Keratinocyte (primary cell): Measurements from ENCODE around the gene NPIPB6. TPM values are rescaled to one million over a fixed set of nuclear protein-coding genes. Genes with fewer than 3 reads are reported as not detected.

Experiments used
- DNase-seq: peaks from one replicate; pipeline ENCODE4 v3.0.0-alpha.2; 2011; ENCODE audit warnings: low read depth, missing footprints, low spot score
- FAIRE-seq: peaks from 2 replicates; lab custom pipeline; 2011; peaks lifted over from hg19 to GRCh38; lab: Jason Lieb, UNC
- H2AFZ ChIP-seq: 2 replicates; pipeline ENCODE4 v1.6.0; 2012; ENCODE audit warnings: low read length, control low read depth, inconsistent platforms; ENCODE audit not compliant: control insufficient read depth
- H3K27ac ChIP-seq: 2 replicates; pipeline ENCODE4 v1.5.1; 2011; ENCODE audit warnings: low read length; ENCODE audit not compliant: control insufficient read depth, insufficient read depth
- H3K27me3 ChIP-seq: 3 replicates; pipeline ENCODE4 v1.6.0; 2011; ENCODE audit warnings: low read length; ENCODE audit not compliant: control insufficient read depth, insufficient read depth; ENCODE audit errors: extremely low read depth
- H3K36me3 ChIP-seq, 2 experiments: 2 replicates in 1 of 2; 3 replicates in 1 of 2; pipeline ENCODE4 v1.5.1; 2011; ENCODE audit warnings: low read length in 2 of 2, mild to moderate bottlenecking in 1 of 2; ENCODE audit not compliant: control insufficient read depth in 2 of 2, insufficient read depth in 2 of 2; ENCODE audit errors: extremely low read depth in 1 of 2
- H3K4me1 ChIP-seq: 3 replicates; pipeline ENCODE4 v1.5.1; 2011; ENCODE audit warnings: low read length; ENCODE audit not compliant: control insufficient read depth, insufficient read depth; ENCODE audit errors: extremely low read depth
- H3K4me2 ChIP-seq: 3 replicates; pipeline ENCODE4 v1.6.0; 2011; ENCODE audit warnings: low read depth, low read length; ENCODE audit not compliant: control insufficient read depth, insufficient read depth; ENCODE audit errors: extremely low read depth
- H3K4me3 ChIP-seq, 3 experiments: fragments of 200-600 bp in 1 of 3; sonication (generic) in 1 of 3; 2 replicates in 2 of 3; 3 replicates in 1 of 3; pipeline ENCODE4 v1.5.1; 2011 to 2016; ENCODE audit warnings: low read length in 3 of 3, mild to moderate bottlenecking in 3 of 3, control low read depth in 2 of 3, inconsistent platforms in 1 of 3, low read depth in 1 of 3, mixed read lengths in 1 of 3, mixed run types in 1 of 3, moderate library complexity in 1 of 3; ENCODE audit not compliant: control insufficient read depth in 2 of 3, insufficient read depth in 2 of 3; ENCODE audit errors: extremely low read depth in 1 of 3
- H3K79me2 ChIP-seq: 2 replicates; pipeline ENCODE4 v1.6.0; 2012; ENCODE audit warnings: low read length; ENCODE audit not compliant: control insufficient read depth, insufficient read depth
- H3K9ac ChIP-seq: 3 replicates; pipeline ENCODE4 v1.6.0; 2011; ENCODE audit warnings: low read length; ENCODE audit not compliant: control insufficient read depth, insufficient read depth; ENCODE audit errors: extremely low read depth
- H3K9me1 ChIP-seq: 3 replicates; pipeline ENCODE4 v1.6.0; 2011; ENCODE audit warnings: low read length; ENCODE audit not compliant: control insufficient read depth, insufficient read depth; ENCODE audit errors: extremely low read depth
- H3K9me3 ChIP-seq: 2 replicates; pipeline ENCODE4 v1.5.1; 2012; ENCODE audit warnings: low read depth, low read length; ENCODE audit not compliant: control insufficient read depth
- H4K20me1 ChIP-seq: 3 replicates; pipeline ENCODE4 v1.6.0; 2011; ENCODE audit warnings: low read length; ENCODE audit not compliant: control insufficient read depth, insufficient read depth; ENCODE audit errors: extremely low read depth
- EZH2 ChIP-seq: IDR thresholded peaks from one replicate; pipeline ENCODE4 v1.6.1; 2012; ENCODE audit warnings: inconsistent platforms, mild to moderate bottlenecking, low read length, moderate library complexity
- dilution Hi-C: fragments of 300-500 bp; cut with MboI; formaldehyde crosslinking; loops from one replicate; pipeline ENCODE4 v1.7.0; 2020; ENCODE audit warnings: low sequenced_read_pairs; ENCODE audit not compliant: extremely low pct_ligation_motif_present
- polyA plus RNA-seq, 5 experiments: library from polyadenylated mRNA; depleted of rRNA in 3 of 5; stranded (reverse) in 3 of 5; stranded (forward) in 1 of 5; unstranded in 1 of 5; fragments of >200 nt; gene quantifications; 1 replicate in 1 of 5; 2 replicates in 3 of 5; 3 replicates in 1 of 5; pipeline versions ENCODE4 v1.2.1 to v1.2.3, GENCODE V29; 2011 to 2012; ENCODE audit warnings: missing spikeins in 2 of 5, low read depth in 1 of 5, low replicate concordance in 1 of 5
- TF ChIP-seq, protein P1 (sequence below), 3 experiments: IDR thresholded peaks in 1 of 3; conservative IDR thresholded peaks in 1 of 3; optimal IDR thresholded peaks in 1 of 3; 2 replicates in 2 of 3; 3 replicates in 1 of 3; pipeline versions ENCODE3 to v1.5.1; 2011; ENCODE audit warnings: low read length in 3 of 3, mild to moderate bottlenecking in 3 of 3, moderate library complexity in 2 of 3, control low read depth in 1 of 3, inconsistent platforms in 1 of 3; ENCODE audit not compliant: insufficient read depth in 2 of 3; ENCODE audit errors: extremely low read depth in 1 of 3

The NPIPB6 gene
- polyA plus RNA-seq, 1 donor (not counting 4 experiments of a cell fraction or from before 2014, with no cell fraction given): 0.38 TPM

DNA sequence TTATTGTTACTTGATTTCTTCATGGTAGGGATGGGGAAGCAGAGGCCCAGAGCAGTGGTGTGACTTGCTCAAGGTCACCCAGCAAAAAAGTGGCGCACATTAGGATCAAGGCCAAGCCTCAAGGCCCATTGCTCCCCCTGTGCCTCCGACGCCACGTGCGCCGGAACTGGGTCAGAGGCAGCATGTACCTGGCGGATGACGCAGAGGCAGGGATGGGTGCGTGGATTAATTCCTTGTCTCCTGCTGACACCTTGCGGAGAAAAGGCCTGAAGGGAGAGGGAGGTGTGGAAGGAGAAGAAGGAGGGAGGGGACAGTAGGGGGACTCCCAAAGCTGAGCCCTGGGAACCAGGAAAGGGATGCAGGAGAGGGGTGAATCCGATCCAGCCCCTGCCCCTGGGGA, 52.5 kb downstream of the NPIPB6 start:
- H2AFZ ChIP-seq: no peak overlapping the region
- no peak overlapping the region for H3K9ac ChIP-seq
- H3K4me3 ChIP-seq: no peak overlapping the region
- TF ChIP-seq EZH2: no peak
- TF ChIP-seq, protein P1, sequence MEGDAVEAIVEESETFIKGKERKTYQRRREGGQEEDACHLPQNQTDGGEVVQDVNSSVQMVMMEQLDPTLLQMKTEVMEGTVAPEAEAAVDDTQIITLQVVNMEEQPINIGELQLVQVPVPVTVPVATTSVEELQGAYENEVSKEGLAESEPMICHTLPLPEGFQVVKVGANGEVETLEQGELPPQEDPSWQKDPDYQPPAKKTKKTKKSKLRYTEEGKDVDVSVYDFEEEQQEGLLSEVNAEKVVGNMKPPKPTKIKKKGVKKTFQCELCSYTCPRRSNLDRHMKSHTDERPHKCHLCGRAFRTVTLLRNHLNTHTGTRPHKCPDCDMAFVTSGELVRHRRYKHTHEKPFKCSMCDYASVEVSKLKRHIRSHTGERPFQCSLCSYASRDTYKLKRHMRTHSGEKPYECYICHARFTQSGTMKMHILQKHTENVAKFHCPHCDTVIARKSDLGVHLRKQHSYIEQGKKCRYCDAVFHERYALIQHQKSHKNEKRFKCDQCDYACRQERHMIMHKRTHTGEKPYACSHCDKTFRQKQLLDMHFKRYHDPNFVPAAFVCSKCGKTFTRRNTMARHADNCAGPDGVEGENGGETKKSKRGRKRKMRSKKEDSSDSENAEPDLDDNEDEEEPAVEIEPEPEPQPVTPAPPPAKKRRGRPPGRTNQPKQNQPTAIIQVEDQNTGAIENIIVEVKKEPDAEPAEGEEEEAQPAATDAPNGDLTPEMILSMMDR (optimal IDR thresholded peaks at IDR 0.05 in 1 of 3, IDR thresholded peaks at IDR 0.05 in 1 of 3, conservative IDR thresholded peaks at IDR 0.05 in 1 of 3; ENCODE audit: extremely low read depth in 1 of 3, insufficient read depth in 2 of 3, low read length in 3 of 3): no peak
- no peaks in the 10 kb centered on the region for H3K27me3 ChIP-seq
- H3K4me2 ChIP-seq: no peak overlapping the region
- no peak overlapping the region for H3K27ac ChIP-seq
- dilution Hi-C loops: no loop called here
- no peaks in the 10 kb centered on the region for H3K36me3 ChIP-seq
- no peaks in the 10 kb centered on the region for H3K79me2 ChIP-seq
- H3K4me1 ChIP-seq: no peaks in the 10 kb centered on the region
- FAIRE-seq: no peak
- no peaks in the 10 kb centered on the region for H4K20me1 ChIP-seq
- H3K9me3 ChIP-seq: no peaks in the 10 kb centered on the region
- no peak for DNase-seq
- no peaks in the 10 kb centered on the region for H3K9me1 ChIP-seq

DNA sequence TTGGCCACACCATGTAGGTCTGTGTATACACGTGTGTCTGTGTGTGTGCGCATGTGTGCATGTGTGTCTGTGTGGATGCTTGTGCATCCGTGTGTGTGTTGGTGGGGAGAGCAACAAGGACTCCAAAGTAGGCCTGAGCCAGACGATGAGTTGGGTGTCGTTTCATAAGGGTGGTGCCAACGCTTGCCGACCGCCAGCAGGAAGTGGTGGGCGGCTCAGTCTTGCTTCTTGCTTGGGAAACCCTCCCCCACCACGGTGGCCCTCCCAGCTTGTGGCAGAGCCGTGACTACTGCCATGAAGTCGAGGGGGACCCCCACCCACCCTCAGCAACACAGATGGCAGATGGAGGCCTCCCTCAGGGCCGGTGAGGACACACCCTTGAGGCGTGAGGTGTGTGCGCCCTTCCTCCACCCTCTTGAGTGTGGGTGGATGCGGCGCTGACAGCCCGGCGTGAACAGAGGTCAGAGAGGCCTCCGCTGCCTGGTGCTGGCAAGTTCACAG, 53.4 kb downstream of the NPIPB6 start:
- dilution Hi-C loops: no loop called here
- TF ChIP-seq EZH2: no peak
- TF ChIP-seq, protein P1 (optimal IDR thresholded peaks at IDR 0.05 in 1 of 3, IDR thresholded peaks at IDR 0.05 in 1 of 3, conservative IDR thresholded peaks at IDR 0.05 in 1 of 3; ENCODE audit: extremely low read depth in 1 of 3, insufficient read depth in 2 of 3, low read length in 3 of 3): no peak
- no peak for DNase-seq
- Histone ChIP-seq H3K27me3 (no peaks in the 10 kb centered on the region), H3K9ac (no peak overlapping the region), H3K4me2 (no peak overlapping the region), H4K20me1 (no peaks in the 10 kb centered on the region), H3K9me3 (no peaks in the 10 kb centered on the region), H3K79me2 (no peaks in the 10 kb centered on the region), H3K4me3 (no peak overlapping the region), H3K27ac (no peak overlapping the region), H3K4me1 (no peaks in the 10 kb centered on the region), H3K36me3 (no peaks in the 10 kb centered on the region), H3K9me1 (no peaks in the 10 kb centered on the region), H2AFZ (no peak overlapping the region)
- no peak for FAIRE-seq
